Measurements from ENCODE around the gene AP2A2. TPM values are rescaled to one million over a fixed set of nuclear protein-coding genes. Genes with fewer than 3 reads are reported as not detected.

AP2A2 gene
- total RNA-seq, 1 experiment from 2014 or later = 47.1 TPM

GRCh38 chr11:925496-926301 is at the start of gene AP2A2 (continued):
- TF ChIP-seq ZSCAN18 (CRISPR knock-in tag; IDR thresholded peaks at IDR 0.05) = peak; percentile 83; the same call in 1 of the 2 replicates
- TF ChIP-seq ZNF671 (CRISPR knock-in tag; IDR thresholded peaks at IDR 0.05) = peak; percentile 84; the same call in 1 of the 2 replicates
- no peak for TF ChIP-seq NFYB (CRISPR knock-in tag; conservative IDR thresholded peaks at IDR 0.05; ENCODE audit: low read depth)
- TF ChIP-seq JUN (CRISPR knock-in tag; IDR thresholded peaks at IDR 0.05) = no peak; the same call in 1 of the 2 replicates
- TF ChIP-seq NR1H2 (CRISPR knock-in tag; IDR thresholded peaks at IDR 0.05) = no peak
- TF ChIP-seq ZNF425 (CRISPR knock-in tag; conservative IDR thresholded peaks at IDR 0.05) = 0 out of 2 replicates have a peak, but pooled peaks have one; percentile 32
- peak; percentile 85; the same call in 1 of the 2 replicates for TF ChIP-seq NR3C1 (CRISPR knock-in tag; conservative IDR thresholded peaks at IDR 0.05; ENCODE audit: low read depth)
- TF ChIP-seq AFF4 (CRISPR knock-in tag; IDR thresholded peaks at IDR 0.05; ENCODE audit: borderline replicate concordance) = no peak
- peak; percentile 78; the same call in 1 of the 2 replicates for TF ChIP-seq ZNF396 (CRISPR knock-in tag; IDR thresholded peaks at IDR 0.05; ENCODE audit: borderline replicate concordance)
- TF ChIP-seq PREB (CRISPR knock-in tag; IDR thresholded peaks at IDR 0.05; ENCODE audit: borderline replicate concordance) = no peak
- TF ChIP-seq NFE2L1 (CRISPR knock-in tag; IDR thresholded peaks at IDR 0.05) = no peak
- no peak for TF ChIP-seq ELF4 (CRISPR knock-in tag; IDR thresholded peaks at IDR 0.05; ENCODE audit: low read depth)
- TF ChIP-seq TEAD1 (CRISPR knock-in tag; IDR thresholded peaks at IDR 0.05) = peak; percentile 85
- no peak for TF ChIP-seq ZNF317 (CRISPR knock-in tag; IDR thresholded peaks at IDR 0.05; ENCODE audit: borderline replicate concordance, low read depth)
- no peak for TF ChIP-seq TP53 (CRISPR knock-in tag; IDR thresholded peaks at IDR 0.05)
- peak; percentile 75 for TF ChIP-seq E2F5 (CRISPR knock-in tag; IDR thresholded peaks at IDR 0.05)
- no peak for TF ChIP-seq IRF1 (CRISPR knock-in tag; IDR thresholded peaks at IDR 0.05)
- TF ChIP-seq MXD4 (CRISPR knock-in tag; IDR thresholded peaks at IDR 0.05; ENCODE audit: borderline replicate concordance) = peak; percentile 75; the same call in 1 of the 2 replicates
- TF ChIP-seq FOXK1 (CRISPR knock-in tag; IDR thresholded peaks at IDR 0.05) = no peak; the same call in 1 of the 2 replicates
- no peak; the same call in 1 of the 2 replicates for TF ChIP-seq MAX (CRISPR knock-in tag; IDR thresholded peaks at IDR 0.05)
- peak; percentile 76; the same call in 1 of the 2 replicates for TF ChIP-seq HMGXB4 (CRISPR knock-in tag; IDR thresholded peaks at IDR 0.05)
- TF ChIP-seq ZNF423 (CRISPR knock-in tag; IDR thresholded peaks at IDR 0.05) = peak; percentile 22; the same call in 1 of the 2 replicates
- no peak for TF ChIP-seq ZMAT4 (CRISPR knock-in tag; IDR thresholded peaks at IDR 0.05)
- no peak for TF ChIP-seq MYBL2 (CRISPR knock-in tag; IDR thresholded peaks at IDR 0.05)
- TF ChIP-seq RORB (CRISPR knock-in tag; IDR thresholded peaks at IDR 0.05) = peak; percentile 57; the same call in 1 of the 2 replicates

Data from WTC11 (cell line).